NCI-H1694 treated with DMSO at 0.1 percent for 48 hours (cell line): ENCODE data around the gene TDP2.
"Not testable (repeated sequence)": the region's sequence is repeated elsewhere in the genome, so short reads cannot be mapped to it uniquely, and the experiment has no call there.

Source experiments
- DNase-seq: peaks from one replicate; lab custom pipeline; 2025; lab: John Stamatoyannopoulos, UW

The TDP2 gene

DNA sequence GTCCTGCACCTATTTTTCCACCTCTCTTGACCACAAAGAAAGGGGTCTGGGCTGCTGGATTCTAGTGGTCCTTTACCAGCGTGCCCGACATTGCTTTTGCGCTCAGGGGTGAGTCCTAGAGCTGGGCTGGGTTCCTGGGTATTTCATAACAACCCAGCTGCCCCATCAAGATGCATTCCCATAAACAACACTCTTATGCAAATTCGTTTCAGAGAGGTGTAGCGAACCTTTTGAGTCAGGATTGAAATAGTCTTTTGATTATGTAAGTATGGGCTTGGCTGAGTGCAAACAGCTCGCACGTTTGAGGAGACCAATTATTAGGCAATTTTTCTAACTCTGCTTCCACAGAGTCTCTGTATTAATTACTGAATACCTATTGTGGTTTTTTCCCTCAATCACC, 13.9 kb upstream of the TDP2 start:
- no peak for DNase-seq

GRCh38 chr6:24678792-24679352, 12.2 kb upstream of the TDP2 start:
- DNase-seq = not testable (repeated sequence)

DNA sequence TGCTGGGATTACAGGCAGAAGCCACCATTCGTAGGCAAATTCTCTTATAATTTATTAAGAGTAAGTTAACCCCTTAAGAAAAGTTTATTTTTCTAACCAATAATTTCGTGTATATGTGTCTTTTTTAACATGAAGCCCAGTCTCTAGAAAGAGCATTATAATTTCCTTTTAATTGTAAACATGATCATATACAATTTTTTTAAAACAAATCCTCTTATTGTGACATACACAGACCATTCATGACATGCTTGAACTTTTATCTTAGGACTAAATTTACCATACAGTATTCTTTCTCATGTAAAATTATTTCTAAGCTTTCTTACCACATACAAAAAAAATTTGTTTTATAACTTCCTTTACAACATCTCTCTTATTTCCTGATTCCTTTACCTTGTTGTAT, 6.9 kb upstream of the TDP2 start:
- no peak for DNase-seq

DNA sequence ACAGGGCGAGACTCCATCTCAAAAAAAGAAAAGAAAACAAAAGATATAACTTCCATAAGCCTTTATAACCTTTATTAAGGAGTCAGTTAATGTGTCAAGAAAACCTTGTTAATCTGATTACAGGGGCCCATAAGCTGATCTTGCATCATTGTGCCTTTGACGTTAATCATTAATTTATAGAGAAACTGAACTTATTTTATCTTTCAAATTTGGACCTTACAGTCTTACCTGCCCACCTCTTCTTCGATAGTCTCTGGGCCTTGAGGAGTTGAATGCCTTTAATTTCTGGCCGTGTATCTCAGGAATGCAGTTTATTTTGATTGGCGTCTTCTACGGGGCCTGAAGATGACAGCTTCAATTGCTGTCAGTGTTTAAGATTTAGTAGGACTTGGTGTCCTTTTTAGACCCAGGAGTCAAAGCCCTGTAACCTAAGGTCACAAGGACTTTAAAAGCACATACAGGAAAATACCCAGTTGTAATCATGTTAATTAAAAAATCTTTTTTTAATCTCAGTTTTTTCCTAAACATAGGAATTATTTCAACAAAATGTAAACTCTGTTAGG, 6.0 kb upstream of the TDP2 start:
- DNase-seq = no peak

DNA sequence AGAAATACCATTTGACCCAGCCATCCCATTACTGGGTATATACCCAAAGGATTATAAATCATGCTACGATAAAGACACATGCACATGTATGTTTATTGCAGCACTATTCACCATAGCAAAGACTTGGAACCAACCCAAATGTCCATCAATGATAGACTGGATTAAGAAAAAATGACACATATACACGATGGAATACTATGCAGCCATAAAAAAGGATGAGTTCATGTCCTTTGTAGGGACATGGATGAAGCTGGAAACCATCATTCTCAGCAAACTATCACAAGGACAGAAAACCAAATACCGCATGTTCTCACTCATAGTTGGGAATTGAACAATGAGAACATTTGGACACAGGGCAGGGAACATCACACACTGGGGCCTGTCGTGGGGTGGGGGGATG, 4.4 kb upstream of the TDP2 start:
- not testable (repeated sequence) for DNase-seq

- DNase-seq = not testable (repeated sequence)
These were observed 3.8 kb upstream of the TDP2 start for GRCh38 chr6:24670492-24670891.

GRCh38 chr6:24668997-24669361, 2.3 kb upstream of the TDP2 start:
- DNase-seq = no peak

DNA sequence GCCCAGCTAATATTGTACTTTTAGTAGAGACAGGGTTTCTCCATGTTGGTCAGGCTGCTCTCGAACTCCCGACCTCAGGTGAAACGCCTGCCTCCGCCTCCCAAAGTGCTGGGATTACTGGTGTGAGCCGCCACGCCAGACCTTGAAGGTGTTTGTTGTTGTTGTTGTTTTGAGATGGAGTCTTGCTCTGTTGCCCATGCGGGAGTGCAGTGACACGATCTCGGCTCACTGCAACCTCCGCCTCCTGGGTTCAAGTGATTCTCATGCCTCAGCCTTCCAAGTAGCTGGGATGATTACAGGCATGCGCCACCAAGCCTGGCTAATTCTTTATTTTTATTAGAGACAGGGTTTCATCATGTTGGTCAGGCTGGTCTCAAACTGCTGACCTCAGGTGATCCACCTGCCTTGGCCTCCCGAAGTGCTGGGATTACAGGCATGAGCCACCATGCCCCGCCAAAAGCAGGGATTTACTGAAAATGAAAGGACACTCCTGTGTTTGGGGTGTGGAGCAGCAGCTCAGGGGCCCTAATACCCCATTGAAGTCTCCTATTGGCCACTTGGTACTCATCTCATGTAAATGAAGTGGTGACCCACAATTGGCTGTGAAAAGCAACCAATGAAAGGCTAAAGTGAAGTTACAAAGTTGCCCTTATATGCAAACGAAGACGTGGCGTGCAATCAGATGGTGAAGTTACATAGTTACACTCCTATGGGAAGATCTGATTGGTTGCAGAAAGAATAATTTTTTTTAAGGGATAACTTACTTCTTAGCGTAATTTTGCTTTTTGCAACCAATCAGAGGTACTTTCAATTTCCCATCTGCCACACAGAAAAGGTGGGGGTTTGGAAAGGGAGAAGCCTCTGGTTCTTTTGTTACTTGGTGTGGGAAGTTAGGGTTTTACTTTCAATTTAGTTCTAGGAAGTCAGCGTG, 1.6 kb upstream of the TDP2 start:
- not testable (repeated sequence) for DNase-seq

GRCh38 chr6:24667378-24667803, 692 bp upstream of the TDP2 start:
- no peak for DNase-seq

- DNase-seq = no peak
These were observed 530 bp downstream of the TDP2 start for GRCh38 chr6:24666097-24666640.

GRCh38 chr6:24664046-24664987, 2.4 kb downstream of the TDP2 start:
- no peak for DNase-seq

DNA sequence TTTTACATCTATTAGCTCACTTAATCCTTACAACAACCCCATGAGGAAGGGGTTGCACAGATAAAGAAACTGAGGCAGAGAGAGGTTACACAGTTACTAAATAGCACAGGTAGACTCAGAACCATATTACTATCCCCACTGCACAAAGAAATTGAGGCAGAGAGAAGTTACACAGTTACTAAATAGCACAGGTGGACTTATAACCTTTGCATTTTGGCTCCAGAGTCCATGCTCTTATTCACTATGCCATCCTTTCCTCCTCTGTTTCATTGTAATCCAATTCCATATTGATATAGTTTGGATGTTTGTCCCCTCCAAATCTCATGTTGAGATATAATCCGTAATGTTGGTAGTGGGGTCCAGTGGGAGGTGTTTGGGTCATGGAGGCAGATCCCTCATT, 3.5 kb downstream of the TDP2 start:
- DNase-seq = no peak

DNA sequence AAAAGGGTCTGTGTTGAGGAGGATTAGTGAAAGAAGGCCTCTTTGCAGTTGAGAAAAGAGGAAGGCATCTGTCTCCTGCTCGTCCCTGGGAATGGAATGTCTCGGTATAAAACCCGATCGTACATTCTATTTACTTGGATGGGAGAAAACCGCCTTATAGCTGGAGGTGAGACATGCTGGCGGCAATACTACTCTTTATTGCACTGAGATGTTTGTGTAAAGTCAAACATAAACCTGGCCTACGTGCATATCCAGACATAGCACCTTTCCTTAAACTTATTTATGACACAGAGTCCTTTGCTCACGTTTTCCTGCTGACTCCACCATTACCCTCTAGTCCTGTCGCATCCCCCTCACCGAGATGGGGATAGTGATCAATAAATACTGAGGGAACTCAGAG, 4.5 kb downstream of the TDP2 start:
- DNase-seq = no peak

- not testable (repeated sequence) for DNase-seq
These were observed 4.9 kb downstream of the TDP2 start for GRCh38 chr6:24661759-24662158.

- DNase-seq = no peak
These were observed 6.6 kb downstream of the TDP2 start for GRCh38 chr6:24660105-24660504.

- no peak for DNase-seq
These were observed 7.1 kb downstream of the TDP2 start for GRCh38 chr6:24659561-24659960.

DNA sequence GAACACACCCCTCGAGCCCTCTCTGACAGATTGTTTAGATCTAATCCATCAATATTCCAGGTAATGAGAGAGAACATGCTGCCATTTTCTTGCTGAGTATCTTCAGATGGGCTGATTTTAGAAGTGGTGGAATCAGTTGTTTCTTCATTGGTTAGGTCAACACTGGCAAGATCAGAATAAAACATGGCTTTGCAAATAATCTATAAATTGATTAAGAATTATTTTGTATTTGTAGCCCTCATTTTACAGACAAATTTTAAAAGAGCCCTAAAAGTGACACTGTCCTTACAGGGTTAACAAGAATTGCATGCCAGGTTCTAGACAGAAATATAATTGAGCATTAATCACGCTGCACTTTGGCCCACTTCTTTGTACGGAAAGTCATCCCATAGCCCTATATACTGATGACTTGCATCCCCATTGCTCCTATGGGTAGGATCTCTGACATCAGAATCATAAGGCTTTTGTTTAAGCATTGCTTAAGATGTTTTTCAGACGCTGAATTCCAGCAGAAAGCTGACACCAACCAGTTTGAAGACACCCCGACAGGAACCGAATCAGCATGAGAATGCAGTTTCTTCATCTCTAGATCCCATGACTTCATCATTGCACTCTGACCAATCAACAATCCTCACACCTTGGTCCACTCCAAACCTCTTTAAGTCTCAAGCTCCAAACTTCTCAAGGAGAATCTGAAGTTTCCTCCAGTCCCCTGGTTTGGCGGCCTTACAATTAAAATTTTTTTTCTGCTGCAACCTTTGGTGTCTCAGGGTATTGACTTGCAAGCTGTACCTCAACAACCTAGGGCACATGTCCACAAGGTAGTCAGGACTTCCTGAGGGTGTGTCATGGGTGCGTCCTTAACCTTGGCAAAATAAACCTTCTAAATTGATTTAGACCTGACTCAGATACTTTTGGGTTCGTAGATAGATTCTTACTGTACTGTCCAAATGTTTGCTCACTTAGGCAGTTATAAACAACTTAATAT, 7.8 kb downstream of the TDP2 start:
- DNase-seq = no peak

DNA sequence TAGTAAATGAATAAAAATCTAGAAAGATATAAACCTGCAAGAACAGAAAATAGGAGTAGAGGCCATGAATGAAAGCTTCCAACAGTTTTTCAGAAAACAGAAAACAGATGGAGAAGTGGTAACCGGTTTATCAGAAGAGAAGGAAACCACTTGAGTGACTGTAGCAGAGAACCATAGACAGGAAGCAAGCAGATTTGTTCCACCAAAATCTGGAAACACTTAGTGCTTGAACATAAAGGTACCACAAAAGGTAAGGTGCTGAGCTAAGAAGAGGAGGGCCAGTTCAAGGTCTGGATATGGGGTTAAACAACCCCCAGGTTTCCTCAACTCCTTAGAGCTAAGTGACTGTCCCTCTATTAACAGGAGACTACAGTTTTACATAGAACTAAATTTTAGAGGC, 11.5 kb downstream of the TDP2 start:
- no peak for DNase-seq

- no peak for DNase-seq
These were observed 16.3 kb downstream of the TDP2 start for GRCh38 chr6:24650365-24650764.

- DNase-seq = no peak
These were observed 17.0 kb downstream of the TDP2 start for GRCh38 chr6:24649691-24650090.

DNA sequence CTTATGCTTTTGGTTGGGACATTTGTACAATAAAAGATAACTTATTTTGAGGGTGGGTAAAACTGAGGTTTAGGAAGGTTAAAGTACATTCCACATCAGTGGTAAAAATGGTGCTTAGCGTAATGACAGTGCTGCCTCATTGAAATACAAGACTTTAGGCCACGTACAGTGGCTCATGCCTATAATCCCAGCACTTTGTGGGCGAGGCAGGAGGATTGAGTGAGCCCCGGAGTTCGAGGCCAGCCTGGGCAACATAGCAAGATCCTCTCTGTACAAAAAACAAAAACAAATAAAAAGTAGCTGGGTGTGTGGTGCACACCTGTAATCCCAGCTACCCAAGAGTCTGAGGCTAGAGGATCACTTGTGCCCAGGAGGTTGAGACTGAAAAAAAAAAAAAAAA, 18.4 kb downstream of the TDP2 start:
- no peak for DNase-seq
